NCI-H510A (cell line): Measurements from ENCODE around the gene SPATC1L.
"Not testable (repeated sequence)": the region's sequence is repeated elsewhere in the genome, so short reads cannot be mapped to it uniquely, and the experiment has no call there.

Experiments
- DNase-seq: peaks from one replicate; lab custom pipeline; 2025; lab: John Stamatoyannopoulos, UW

The SPATC1L gene

DNA sequence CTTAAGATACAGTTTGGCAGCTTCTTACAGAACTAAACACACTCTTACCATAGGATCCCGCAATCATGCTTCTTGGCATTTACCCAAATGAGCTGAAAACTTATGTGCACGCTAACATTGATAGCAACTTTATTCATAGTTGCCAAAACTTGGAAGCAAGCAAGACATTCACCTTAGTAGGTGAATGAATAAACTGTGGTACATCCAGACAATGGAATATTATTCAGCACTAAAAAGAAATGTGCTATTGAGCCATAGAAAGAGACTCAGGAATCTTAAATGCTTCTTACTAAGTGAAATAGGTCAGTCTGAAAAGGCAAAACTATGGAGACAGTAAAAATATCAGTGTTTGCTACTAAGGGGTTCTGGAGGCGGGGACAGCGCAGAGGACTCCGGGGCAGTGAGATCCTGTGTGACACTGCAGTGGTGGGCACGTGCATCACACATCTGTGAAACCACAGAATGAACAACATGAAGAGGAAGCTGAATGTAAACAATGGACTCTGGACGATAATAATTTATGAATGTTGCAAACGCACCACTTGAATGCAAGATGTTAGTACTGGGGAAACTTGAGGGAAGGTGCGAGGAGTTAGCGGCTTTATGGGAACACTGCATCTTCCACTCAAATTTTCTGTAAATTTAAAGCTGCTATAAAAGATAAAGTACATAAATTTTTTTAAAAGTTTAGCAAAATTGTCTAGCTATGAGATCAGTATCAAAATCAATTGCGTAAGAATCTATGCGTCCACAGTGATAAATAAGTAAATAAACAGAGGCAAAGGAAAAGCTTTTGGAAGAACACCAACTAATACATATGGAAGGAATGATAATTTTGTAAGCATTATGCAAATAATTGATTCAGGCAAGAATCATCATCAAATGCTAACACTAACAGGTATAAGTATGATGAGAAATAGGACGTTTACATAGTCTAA is 15.4 kb upstream of the SPATC1L start:
- DNase-seq = no peak

GRCh38 chr21:46196733-46197132 is 12.5 kb upstream of the SPATC1L start:
- no peak for DNase-seq

DNA sequence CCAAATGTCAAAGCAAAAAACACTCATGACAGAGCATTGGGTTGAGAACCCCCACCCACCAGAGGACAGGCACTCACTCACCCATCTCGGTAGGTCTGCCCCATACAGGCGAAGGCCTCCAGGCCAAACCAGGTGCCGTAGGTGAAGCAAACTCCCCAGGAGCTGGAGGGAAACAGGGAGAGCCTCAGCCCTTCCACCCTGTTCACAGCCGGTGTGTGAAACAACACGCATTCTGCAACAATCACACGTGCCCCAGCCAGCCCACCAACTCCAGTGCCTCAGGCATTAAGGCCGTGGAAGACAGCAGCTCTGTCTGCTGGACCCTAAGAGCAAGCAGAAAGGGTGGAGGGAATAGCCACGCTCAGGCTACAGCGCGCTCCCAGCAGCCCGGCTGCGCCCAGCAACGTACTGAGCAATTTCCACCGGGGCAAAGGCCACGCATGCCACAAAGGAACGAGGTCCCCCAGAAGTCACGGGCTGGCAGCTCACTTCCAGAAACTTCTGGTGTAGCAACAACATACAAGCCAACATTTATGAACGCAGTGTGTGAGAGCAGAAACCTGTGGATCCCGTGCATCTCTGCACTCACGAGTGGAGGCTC is 11.4 kb upstream of the SPATC1L start:
- DNase-seq = no peak

- no peak for DNase-seq
Measured at GRCh38 chr21:46194374-46195334, 10.4 kb upstream of the SPATC1L start.

DNA sequence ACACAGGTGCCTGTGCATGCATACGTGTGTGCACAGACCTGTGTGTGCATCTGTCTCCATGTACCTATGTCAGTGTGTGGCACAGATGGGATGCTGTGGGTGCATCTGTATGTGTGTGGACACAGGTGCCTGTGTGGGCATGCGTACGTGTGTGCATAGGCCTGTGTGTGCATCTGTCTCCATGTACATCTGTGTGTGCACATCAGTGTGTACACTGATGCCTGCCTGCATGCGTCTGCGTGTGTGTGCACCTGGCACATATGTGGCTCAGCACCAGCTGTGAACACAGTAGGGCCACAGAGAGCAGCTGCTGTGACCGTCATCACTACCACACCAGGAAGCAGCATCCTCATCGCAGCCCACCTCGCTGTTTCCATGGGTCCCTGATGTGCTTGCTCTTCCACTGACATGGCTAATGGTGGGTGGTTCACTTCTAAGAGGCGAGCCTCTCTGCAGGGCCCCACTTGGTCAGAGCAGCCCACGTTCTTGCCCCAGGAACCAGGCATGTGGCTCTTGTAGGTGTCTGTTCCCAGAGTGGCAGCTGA is 9.6 kb upstream of the SPATC1L start:
- no peak for DNase-seq

- no peak for DNase-seq
Measured at GRCh38 chr21:46191686-46192575, 7.7 kb upstream of the SPATC1L start.

DNA sequence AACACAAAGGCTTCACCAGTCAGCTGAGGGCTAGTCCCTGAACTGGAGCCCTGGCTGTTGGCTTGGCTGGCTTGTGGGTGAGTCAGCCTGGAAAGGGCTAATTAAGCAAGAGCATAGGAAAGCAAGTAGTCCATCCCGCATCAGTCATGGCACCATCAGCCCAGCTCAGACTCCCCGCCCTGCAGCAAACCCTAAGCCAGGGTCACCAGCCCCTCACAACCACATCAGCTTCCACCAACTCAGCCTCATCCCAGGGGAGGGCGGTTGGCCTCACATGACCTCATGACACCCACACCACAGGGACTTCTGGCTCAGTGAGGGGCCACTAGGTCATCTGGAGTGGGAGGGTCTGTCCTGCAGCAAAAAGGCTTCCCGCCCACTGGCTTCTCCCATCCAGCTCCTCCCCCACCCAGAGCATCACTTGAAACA is 7.0 kb upstream of the SPATC1L start:
- DNase-seq = no peak

- no peak for DNase-seq
Measured at GRCh38 chr21:46190491-46191131, 6.4 kb upstream of the SPATC1L start.

GRCh38 chr21:46189959-46190490 is 5.8 kb upstream of the SPATC1L start:
- no peak for DNase-seq

GRCh38 chr21:46189213-46189958 is 5.1 kb upstream of the SPATC1L start:
- DNase-seq = no peak

DNA sequence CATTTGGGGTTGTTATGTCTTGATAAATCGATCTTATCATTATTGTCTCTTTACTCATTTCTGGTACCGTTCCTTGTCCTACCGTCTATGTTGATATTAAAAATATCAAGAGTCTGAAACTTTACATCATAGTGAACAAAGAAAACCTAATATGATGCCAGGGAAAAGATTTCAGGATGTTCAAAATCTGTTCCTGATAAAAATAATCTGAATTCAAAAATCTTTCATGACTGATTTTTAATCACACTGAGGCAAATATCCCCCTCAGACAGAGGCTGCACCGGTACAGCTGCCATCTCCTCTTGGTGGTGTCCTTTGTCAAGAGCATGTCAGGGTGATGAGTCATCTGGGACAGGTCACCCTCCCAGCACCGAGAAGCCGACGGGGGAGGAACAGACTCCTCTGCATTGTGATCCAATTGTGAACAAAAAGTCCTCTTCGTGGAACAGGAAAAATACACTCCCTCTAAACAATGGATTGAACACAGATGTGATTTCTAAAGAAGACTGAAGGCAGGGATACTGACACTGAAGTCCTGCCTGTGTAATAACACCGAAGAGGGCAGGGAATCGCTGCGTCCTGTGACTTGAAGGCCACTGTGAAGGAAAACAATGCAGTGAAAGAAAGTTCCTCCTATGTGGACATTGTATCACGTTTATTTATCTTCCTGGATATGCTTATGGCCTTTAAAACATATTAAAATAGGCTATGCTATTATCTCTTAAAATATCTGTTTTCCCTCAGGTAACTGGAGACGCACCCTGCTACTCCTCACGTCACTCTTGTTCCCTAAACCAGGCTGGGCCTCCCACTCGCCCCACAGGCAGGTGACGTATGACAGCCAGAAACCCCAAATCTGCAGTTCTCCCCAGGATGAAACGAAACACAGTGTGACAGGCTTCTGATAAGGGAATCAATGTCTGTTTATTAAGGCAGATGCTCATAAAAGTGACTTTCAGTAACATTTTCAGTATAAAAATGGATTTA is 4.3 kb upstream of the SPATC1L start:
- DNase-seq = peak; percentile 27

DNA sequence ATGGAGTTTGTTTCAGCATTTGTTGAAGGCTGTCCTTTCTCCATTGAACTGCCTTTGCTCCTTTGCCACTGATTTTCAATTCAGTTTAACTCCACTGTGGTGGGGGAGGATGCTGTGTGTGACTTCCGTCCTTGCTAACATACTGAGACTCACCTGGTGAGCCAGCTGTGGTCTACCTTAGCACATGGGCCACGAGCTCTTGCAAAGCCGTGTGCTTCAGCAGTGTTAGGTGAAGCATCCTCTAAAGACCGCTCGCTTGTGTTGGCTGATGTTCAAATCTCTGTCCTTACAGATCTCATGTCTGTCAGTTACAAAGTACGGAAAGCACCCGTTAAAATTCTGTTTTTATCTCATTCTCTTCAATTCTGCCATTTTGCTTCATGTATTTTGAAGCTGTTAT is 3.6 kb upstream of the SPATC1L start:
- no peak for DNase-seq

DNA sequence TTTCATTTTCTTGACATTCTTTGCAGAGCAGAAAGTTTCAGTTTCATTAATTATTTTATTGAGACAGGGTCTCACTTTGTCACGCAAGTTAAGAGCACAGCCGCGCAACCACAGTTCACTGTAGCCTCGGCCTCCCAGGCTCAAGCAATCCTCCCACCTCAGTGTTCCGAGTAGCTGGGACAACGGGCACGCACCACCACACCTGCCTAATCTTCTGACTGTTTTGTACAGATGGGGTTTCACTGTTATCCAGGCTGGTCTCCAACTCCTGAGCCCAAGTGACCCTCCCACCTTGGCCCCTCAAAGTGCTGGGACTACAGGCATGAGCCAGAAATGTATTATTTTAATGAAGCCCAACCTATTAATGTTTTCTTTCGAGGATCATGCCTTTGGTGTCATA is 3.0 kb upstream of the SPATC1L start:
- DNase-seq = no peak

DNA sequence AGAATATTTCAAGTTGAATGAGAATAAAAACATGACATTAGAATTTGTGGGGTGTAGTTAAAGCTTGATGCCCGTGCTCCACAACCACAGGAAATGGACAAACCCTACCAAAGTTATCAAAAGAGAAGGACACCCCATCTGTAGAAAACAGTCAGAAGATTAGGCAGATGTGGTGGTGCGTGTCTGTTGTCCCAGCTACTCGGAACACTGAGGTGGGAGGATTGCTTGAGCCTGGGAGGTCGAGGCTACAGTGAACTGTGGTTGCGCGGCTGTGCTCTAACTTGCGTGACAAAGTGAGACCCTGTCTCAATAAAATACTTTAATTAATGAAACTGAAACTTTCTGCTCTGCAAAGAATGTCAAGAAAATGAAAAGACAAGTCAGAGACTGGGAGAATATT is 1.5 kb upstream of the SPATC1L start:
- DNase-seq = no peak

DNA sequence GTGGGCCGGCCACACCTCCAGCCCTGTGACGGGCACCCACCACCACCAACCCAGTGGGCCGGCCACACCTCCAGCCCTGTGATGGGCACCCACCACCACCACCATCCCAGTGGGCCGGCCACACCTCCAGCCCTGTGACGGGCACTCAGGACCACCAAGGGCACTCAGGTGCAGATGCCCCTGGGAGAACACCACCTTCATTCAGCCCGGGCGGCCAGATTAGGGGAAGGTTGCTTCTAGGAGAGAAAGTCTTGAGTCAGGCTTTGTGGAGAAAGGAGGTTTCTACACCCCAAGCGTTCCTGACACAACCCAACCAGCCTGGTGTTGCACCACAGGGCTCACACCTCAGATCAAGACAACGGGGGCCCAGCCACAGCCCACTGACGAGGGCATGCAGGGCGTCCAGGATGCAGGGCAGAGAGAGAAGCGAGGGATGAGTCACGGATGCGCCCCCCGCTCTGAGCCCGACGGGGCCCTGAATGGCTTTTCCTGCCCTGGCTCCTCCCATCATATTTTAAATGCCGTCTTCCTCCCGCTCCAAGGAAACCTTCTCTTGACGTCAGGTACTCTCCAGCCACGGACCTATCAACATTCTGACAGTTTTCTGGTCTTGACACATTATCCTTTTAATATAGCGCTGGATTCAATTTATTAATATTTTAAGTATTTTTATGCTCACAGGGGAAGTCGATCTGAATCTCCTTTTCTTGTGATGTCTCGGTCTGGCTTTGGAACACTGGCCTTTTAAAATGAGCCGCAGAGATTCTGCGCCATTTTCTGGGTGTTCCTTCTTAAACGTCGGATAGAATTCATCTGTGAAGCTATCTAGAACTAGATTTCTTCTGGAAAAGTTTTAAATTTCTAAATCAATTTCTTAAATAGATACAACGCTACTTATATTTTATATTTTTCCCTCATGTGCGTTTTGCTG is 631 bp upstream of the SPATC1L start:
- peak; percentile 55 for DNase-seq

DNA sequence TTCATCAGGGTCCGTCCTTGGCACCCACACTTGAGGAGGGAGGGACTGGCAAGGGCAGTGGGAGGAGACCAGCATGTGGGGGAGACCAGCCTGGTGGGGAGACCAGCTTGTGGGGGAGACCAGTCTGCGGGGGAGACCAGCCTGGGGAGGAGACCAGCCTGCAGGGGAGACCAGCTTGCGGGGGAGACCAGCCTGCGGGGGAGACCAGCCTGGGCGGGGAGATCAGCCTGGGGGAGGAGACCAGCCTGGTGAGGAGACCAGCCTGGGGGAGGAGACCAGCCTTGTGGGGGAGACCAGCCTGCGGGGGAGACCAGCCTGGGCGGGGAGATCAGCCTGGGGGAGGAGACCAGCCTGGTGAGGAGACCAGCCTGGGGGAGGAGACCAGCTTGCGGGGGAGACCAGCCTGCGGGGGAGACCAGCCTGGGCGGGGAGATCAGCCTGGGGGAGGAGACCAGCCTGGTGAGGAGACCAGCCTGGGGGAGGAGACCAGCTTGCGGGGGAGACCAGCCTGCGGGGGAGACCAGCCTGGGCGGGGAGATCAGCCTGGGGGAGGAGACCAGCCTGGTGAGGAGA is 836 bp downstream of the SPATC1L start:
- not testable (repeated sequence) for DNase-seq
